Suprapubic skin (tissue), 4 donors: Measurements from ENCODE around the gene CPOX.

Experiments used
- CTCF ChIP-seq, 2 donors: fragments of 200-600 bp in 1 of 2; fragments of 450-650 bp in 1 of 2; sonication (generic) in 1 of 2; IDR thresholded peaks; one replicate each; pipeline ENCODE4 v1.5.1; 2016 to 2019; ENCODE audit warnings: antibody characterized with exemption in 2 of 2, mild to moderate bottlenecking in 1 of 2, moderate library complexity in 1 of 2
- EP300 ChIP-seq: sonication (generic); formaldehyde crosslinking; IDR thresholded peaks from one replicate; pipeline ENCODE4 v1.6.1; 2017; ENCODE audit warnings: antibody characterized with exemption
- POLR2A ChIP-seq, 2 donors: fragments of 450-650 bp; IDR thresholded peaks; one replicate each; pipeline ENCODE4 v1.6.1; 2017; ENCODE audit warnings: antibody characterized with exemption in 2 of 2, mild to moderate bottlenecking in 2 of 2, moderate library complexity in 2 of 2
- POLR2AphosphoS5 ChIP-seq, 3 donors: sonication (generic); formaldehyde crosslinking; IDR thresholded peaks; one replicate each; pipeline ENCODE4 v1.6.1; 2017; ENCODE audit warnings: antibody characterized with exemption in 3 of 3

GRCh38 chr3:98555025-98555379, 38.4 kb downstream of the CPOX start:
- TF ChIP-seq CTCF (IDR thresholded peaks at IDR 0.05) (no peak), POLR2AphosphoS5 (IDR thresholded peaks at IDR 0.05) (no peak), EP300 (no peak), POLR2A (IDR thresholded peaks at IDR 0.05) (no peak)
